ENCODE data around the gene CYP2C18. TPM values are rescaled to one million over a fixed set of nuclear protein-coding genes. Genes with fewer than 3 reads are reported as not detected.

Gene CYP2C18
- total RNA-seq: 0.09 TPM in 1 of 2 replicates, not detected in the other

DNA sequence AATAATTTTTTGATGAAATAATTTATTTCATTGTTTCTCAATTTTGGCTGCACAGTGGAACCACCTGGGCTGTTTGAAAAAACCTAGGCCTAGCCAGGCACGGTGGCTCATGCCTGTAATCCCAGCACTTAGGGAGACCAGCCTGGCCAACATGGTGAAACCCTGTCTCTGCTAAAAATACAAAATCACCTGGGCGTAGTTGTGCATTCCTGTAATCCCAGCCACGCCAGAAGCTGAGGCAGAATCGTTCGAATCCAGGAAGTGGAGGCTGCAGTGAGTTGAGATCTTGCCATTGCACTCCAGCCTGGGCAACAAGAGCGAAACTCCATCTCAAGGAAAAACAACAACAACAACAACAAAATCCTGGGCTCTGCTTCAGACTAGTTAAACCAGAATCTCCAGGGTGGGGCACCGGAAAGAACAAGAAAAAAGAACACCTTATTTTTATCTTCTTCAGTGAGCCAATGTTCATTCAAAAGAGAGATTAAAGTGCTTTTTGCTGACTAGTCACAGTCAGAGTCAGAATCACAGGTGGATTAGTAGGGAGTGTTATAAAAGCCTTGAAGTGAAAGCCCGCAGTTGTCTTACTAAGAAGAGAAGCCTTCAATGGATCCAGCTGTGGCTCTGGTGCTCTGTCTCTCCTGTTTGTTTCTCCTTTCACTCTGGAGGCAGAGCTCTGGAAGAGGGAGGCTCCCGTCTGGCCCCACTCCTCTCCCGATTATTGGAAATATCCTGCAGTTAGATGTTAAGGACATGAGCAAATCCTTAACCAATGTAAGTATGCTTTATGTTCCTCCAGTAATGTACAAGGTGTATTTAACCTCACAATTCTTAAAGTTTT is at the start of gene CYP2C18:
CYP2C18 (plus strand) TSS at position 516 of the 841 bp plus-strand sequence; CDS start at position 607, 91 bp downstream.

GRCh38 chr10:94762393-94762792 is 78.9 kb downstream of the CYP2C18 start, which contains the start of gene CYP2C19:
TSS of gene CYP2C19 (plus strand) at chr10:94762681. CDS start at chr10:94762706, 25 bp downstream.

Other genes starting within 250 kb of the CYP2C18 start
- gene HELLS, start 137.9 kb upstream of the CYP2C18 start, total RNA-seq: 4.6 and 7.7 TPM in 2 replicates
- gene CYP2C19, start 79.0 kb downstream of the CYP2C18 start, total RNA-seq: not detected in 2 replicates